Lung microvascular endothelial cell (primary cell): ENCODE measurements around the gene CALML4. TPM values are rescaled to one million over a fixed set of nuclear protein-coding genes. Genes with fewer than 3 reads are reported as not detected.

Source experiments
- DNase-seq, 2 donors: peaks; one replicate each; pipeline versions ENCODE4 v3.0.0 to v3.0.0-alpha.2; 2010; ENCODE audit warnings: low read depth in 2 of 2
- total RNA-seq: library from RNA; depleted of rRNA; stranded (reverse); fragments of >200 nt; gene quantifications from 2 replicates; pipeline ENCODE4 v1.2.1, GENCODE V29; 2014

Gene CALML4
- total RNA-seq, 1 donor from 2014 or later, result 1.4 TPM

- no peak for DNase-seq
Measured at GRCh38 chr15:68145706-68146105, 59.4 kb downstream of the CALML4 start.

- DNase-seq, result no peak
Measured at GRCh38 chr15:68143785-68144184, 61.3 kb downstream of the CALML4 start.

- DNase-seq, result no peak
Measured at GRCh38 chr15:68143129-68143528, 62.0 kb downstream of the CALML4 start.

Other genes starting within 250 kb of the CALML4 start
- gene PIAS1, start 151.0 kb downstream of the CALML4 start, total RNA-seq, result 8.1 and 12.7 TPM in 2 replicates
- gene CLN6, start 24.4 kb upstream of the CALML4 start, total RNA-seq, result 6.5 and 10.3 TPM in 2 replicates
- 26.4 and 34.3 TPM in 2 replicates for gene FEM1B, start 72.4 kb upstream of the CALML4 start, total RNA-seq
- gene ITGA11, start 226.8 kb upstream of the CALML4 start, total RNA-seq, result 6.3 and 8.7 TPM in 2 replicates